ENCODE results near the gene COBLL1. TPM values are rescaled to one million over a fixed set of nuclear protein-coding genes. Genes with fewer than 3 reads are reported as not detected.

COBLL1 gene
- polyA plus RNA-seq, 3 donors from 2014 or later = 0.04 to 1.4 TPM; not detected in 1

DNA sequence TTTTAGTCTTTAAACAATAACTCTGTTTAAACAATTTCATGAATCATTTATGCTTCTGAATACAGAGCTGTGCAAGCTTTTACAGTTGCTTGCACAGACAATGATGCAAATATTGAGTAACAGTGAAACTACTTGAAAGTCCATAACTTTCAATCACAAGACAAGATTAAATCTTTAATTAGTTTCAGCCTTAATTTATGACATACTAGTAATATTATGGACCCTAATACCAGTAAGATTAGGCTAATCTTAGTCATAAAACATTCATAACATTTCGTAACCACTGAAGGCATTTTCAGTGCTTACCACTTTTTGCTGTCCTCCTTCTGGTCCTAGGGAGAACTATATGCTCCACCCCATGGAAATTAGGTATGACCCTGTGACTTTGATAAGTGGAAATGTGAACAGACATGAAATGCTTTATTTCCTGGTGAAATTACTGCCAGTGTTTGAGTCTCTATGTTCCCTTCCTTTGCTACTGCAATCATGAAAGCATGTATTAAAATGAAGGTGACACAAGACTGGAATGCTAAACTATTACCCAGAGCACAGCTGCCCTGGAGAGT, 1.8 kb upstream of the COBLL1 start:
- Mint-ChIP-seq H3K9me3 (peaks cover 0 to 2% (median 0%) of the 10 kb centered on the region in 6 donors), H3K27me3 (ENCODE audit: low read depth in 3 of 3) (peaks cover 6 to 12% (median 8%) of the 10 kb centered on the region in 3 donors), H3K4me1 (peaks cover 10 to 11% of the 10 kb centered on the region in 2 donors), H3K36me3 (no peaks in the 10 kb centered on the region), H3K27ac (no peak overlapping the region), H3K4me3 (no peak overlapping the region)
- DNase-seq = no peak

DNA sequence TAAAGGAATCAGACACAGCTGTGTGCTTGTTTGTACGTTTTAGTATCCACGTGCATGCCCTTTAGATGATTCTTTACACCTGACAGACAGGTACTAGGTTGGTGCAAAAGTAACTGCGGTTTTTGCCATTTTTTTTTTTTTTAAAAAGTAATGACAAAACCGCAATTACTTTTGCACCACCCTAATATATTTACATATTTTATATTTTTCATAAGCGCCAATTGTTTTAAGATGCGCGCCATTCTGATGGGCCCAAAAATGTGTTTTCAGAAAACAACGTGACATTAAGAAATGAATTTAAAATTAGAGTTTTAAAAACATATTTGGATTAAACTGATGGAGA, 972 bp upstream of the COBLL1 start:
- peaks cover 6 to 15% (median 10%) of the 10 kb centered on the region in 3 donors for H3K27me3 Mint-ChIP-seq (ENCODE audit: low read depth in 3 of 3)
- no peak overlapping the region for H3K4me3 Mint-ChIP-seq
- DNase-seq = no peak
- H3K36me3 Mint-ChIP-seq = no peaks in the 10 kb centered on the region
- peaks cover 10 to 11% of the 10 kb centered on the region in 2 donors for H3K4me1 Mint-ChIP-seq
- H3K27ac Mint-ChIP-seq = no peak overlapping the region
- peaks cover 0 to 6% (median 0%) of the 10 kb centered on the region in 6 donors for H3K9me3 Mint-ChIP-seq

DNA sequence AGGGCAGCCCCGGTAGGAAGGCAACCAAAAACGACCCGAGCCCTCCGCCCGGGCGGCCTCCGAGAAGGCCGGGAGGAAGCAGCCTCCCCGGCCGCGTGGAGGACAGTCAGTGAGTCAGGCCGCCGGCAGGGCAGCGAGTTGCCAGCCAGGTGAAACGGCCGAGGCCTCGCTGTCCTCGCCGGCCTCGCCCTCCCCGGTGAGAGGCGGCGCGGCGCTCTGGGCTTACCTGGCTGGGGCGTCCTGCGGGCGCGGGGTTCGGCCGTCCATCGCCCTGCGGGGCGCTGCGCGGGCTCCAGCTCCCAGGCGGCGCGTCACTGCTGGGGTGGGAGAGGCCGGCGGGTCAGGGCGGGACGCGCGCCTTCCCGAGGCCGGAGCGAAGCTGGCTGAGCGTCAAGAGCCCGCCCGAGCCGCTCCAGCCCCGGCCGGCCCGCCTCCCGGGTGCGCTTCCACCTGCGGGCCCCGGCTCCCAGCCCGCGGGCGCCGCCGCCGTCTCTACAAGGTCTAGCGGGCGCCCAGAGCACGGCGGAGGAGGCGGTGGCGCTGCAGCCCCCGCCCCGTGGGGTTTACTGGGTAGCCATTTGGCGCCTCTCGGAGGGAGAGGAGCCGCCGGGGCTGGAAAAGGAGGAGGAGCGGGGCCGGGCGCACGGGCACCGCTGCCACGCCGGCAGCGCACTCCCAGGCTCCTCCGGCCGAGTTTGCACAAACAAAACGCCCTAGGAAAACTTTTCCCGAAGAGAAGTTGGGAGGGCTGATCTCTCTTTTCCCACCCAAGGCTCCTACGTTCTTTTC, 499 bp downstream of the COBLL1 start:
- peaks cover 0 to 6% (median 0%) of the 10 kb centered on the region in 6 donors for H3K9me3 Mint-ChIP-seq
- H3K4me1 Mint-ChIP-seq = peaks cover 10 to 11% of the 10 kb centered on the region in 2 donors
- peak; percentile 20 to 32 (median 21) for DNase-seq
- peaks cover 6 to 15% (median 10%) of the 10 kb centered on the region in 3 donors for H3K27me3 Mint-ChIP-seq (ENCODE audit: low read depth in 3 of 3)
- peak overlapping the region; percentile 74 to 86 (median 79) for H3K4me3 Mint-ChIP-seq
- H3K27ac Mint-ChIP-seq = no peak overlapping the region
- H3K36me3 Mint-ChIP-seq = no peaks in the 10 kb centered on the region

DNA sequence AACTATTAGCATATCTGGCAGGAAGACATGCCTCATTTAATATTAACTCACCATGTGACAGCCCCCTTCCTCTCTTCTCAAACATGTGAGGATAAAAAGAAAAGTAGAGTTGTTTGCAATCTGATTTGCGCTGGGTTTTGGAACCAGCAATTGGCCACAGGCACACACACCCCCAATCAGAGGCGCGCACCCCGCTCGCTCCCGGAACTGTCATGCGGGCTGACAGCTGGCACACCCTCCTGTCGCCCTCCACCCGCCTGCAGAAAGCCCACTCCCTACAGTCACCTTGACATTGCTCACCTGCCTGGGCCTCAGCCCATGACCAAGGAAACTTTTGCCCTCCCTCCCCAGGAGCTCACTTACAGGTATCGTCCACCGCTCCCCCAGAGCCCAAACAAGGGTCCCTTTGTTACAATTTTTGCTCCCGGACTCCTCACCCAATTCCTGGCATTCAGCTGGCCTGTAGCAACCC, 1.1 kb downstream of the COBLL1 start:
- Mint-ChIP-seq H3K4me3 (peak overlapping the region; percentile 74 to 86 (median 79)), H3K4me1 (peaks cover 10 to 11% of the 10 kb centered on the region in 2 donors), H3K36me3 (no peaks in the 10 kb centered on the region), H3K27ac (no peak overlapping the region), H3K27me3 (ENCODE audit: low read depth in 3 of 3) (peaks cover 6 to 15% (median 10%) of the 10 kb centered on the region in 3 donors), H3K9me3 (peaks cover 0 to 5% (median 0%) of the 10 kb centered on the region in 6 donors)
- DNase-seq = peak in 1 of 3 donors; percentile 2

DNA sequence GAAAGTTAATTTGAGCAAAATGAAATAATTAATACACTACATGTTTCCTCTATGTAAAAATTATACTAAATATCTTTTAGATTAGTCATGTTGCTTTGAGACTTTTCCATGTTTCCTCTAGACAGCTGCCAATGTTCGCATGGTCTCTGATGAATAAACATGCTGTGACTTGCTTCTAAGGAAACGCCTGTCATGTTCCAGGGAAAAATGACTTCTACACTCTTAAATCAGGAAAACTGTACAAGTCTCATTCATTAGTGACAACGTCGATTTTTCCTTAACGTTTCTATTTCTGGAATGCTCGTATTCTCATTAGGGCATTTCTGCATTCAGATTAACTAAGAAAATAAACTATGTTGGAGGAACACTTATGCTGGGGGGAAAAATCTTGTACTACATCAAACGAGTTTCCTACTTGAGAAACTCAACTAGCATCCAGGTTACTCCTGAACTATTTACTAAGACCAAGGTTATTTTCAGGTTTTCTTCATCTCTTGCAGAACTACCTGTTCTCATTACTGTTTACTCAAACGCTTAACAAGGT, 1.6 kb downstream of the COBLL1 start:
- DNase-seq = no peak
- Mint-ChIP-seq H3K4me3 (peak overlapping the region; percentile 74 to 86 (median 79)), H3K9me3 (peaks cover 0 to 5% (median 0%) of the 10 kb centered on the region in 6 donors), H3K27ac (no peak overlapping the region), H3K27me3 (ENCODE audit: low read depth in 3 of 3) (peaks cover 9 to 15% (median 10%) of the 10 kb centered on the region in 3 donors), H3K4me1 (peaks cover 10 to 11% of the 10 kb centered on the region in 2 donors), H3K36me3 (no peaks in the 10 kb centered on the region)

DNA sequence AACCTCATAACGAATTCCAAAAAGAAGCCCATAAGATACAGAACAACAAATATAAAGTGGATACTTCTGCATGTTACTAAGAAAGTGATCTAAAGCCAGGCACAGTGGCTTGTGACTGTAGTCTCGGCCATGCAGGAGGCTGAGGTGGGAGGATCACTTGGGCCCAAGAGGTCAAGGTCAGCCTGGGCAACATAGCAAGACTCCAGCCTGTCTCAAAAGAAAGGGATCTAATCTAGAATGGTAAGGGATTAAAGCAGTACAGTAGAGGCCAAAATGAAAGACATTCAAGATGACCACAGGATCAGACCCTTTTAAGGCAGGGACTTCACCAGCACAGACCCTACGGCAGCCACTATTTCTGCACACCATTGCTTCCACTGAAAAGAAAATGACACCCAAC, 3.8 kb downstream of the COBLL1 start:
- H3K27me3 Mint-ChIP-seq (ENCODE audit: low read depth in 3 of 3) = peaks cover 9 to 11% (median 10%) of the 10 kb centered on the region in 3 donors
- no peak for DNase-seq
- peaks cover 10 to 11% of the 10 kb centered on the region in 2 donors for H3K4me1 Mint-ChIP-seq
- no peak overlapping the region for H3K4me3 Mint-ChIP-seq
- H3K27ac Mint-ChIP-seq = no peak overlapping the region
- H3K36me3 Mint-ChIP-seq = no peaks in the 10 kb centered on the region
- peaks cover 0 to 5% (median 0%) of the 10 kb centered on the region in 6 donors for H3K9me3 Mint-ChIP-seq

DNA sequence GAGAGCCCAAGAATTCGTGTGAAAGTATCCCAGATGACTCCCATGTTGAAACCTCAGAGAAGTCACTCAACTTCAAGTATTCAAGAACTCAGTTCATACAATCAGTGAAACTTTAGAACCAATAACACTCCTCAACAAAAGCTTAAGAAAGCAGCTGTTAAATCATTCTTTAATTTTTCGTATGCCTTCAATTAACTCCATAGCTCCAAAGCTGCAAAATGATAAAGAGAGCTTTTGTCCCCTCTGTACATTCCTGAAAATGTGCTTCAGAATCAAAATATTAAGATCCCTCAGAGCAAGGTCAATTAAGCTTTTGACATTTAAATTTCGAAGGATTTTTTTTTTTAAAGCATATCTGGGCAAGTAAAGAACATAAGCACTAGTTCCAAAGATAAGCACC, 4.7 kb downstream of the COBLL1 start:
- peaks cover 9 to 11% of the 10 kb centered on the region in 2 donors for H3K4me1 Mint-ChIP-seq
- H3K36me3 Mint-ChIP-seq = no peaks in the 10 kb centered on the region
- H3K9me3 Mint-ChIP-seq = peaks cover 0 to 5% (median 0%) of the 10 kb centered on the region in 6 donors
- H3K4me3 Mint-ChIP-seq = no peak overlapping the region
- no peak overlapping the region for H3K27ac Mint-ChIP-seq
- no peak for DNase-seq
- H3K27me3 Mint-ChIP-seq (ENCODE audit: low read depth in 3 of 3) = peaks cover 9 to 11% (median 10%) of the 10 kb centered on the region in 3 donors

DNA sequence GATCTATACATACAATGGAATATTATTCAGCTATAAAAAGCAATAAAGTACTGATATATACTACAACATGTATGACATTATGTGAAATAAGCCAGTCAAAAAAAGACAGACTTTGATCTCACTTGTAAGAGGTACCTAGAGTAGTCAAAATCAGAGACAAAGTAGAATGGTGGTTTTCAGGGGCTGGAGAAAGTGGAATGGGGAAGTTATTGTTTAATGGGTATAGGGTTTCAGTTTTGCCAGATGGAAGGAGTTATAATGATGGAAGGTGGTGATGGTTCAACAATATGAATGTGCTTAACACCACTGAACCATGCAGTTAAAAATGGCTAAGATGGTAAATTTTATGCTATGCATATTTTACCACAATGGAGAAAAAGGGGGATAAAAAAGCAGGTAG, 6.3 kb downstream of the COBLL1 start:
- peaks cover 3 to 6% of the 10 kb centered on the region in 2 donors for H3K4me1 Mint-ChIP-seq
- no peak for DNase-seq
- H3K27ac Mint-ChIP-seq = no peak overlapping the region
- no peaks in the 10 kb centered on the region for H3K36me3 Mint-ChIP-seq
- H3K4me3 Mint-ChIP-seq = no peak overlapping the region
- peaks cover 0 to 5% (median 0%) of the 10 kb centered on the region in 6 donors for H3K9me3 Mint-ChIP-seq
- peaks cover 4 to 9% (median 6%) of the 10 kb centered on the region in 3 donors for H3K27me3 Mint-ChIP-seq (ENCODE audit: low read depth in 3 of 3)

DNA sequence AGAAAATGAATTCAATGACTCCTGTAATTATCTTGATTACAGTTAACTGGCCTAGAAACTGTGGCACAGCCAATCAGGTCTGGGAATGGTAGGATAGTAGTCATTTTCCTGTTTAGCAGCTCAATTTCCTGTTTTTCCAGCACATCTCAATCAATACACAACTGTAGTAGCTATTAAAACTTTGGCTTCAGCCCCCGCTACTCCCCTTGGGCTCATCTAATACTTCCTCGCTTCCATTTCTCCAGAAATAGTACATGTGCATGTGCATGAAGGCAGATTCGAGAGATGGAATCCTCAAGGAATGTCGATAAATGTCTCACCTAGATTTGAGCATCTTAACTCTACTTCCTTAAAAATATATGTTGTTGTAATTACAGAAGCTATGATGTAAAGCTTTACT, 9.7 kb downstream of the COBLL1 start:
- H3K4me3 Mint-ChIP-seq = no peak overlapping the region
- DNase-seq = no peak
- H3K27me3 Mint-ChIP-seq (ENCODE audit: low read depth in 3 of 3) = peaks cover 0 to 3% (median 0%) of the 10 kb centered on the region in 3 donors
- no peaks in the 10 kb centered on the region for H3K36me3 Mint-ChIP-seq
- H3K9me3 Mint-ChIP-seq = no peaks in the 10 kb centered on the region
- no peak overlapping the region for H3K27ac Mint-ChIP-seq
- no peaks in the 10 kb centered on the region for H3K4me1 Mint-ChIP-seq

DNA sequence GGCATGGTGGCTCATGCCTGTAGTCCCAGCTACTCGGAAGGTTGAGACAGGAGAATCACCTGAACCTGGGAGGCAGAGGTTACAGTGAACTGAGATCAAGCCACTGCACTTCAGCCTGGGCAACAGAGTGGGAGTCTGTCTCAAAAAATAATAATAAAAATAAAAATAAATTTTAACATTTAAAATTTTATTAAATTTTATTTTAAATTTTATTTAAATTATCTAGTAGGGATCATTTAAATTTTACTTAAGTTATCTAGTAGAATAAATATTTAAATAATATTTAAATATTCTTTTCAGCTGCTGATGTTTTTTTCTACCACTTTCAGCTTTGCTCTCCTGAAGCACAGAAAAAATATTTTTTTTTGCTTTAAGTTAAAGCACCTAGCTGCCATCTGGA, 10.4 kb downstream of the COBLL1 start:
- Mint-ChIP-seq H3K36me3 (no peaks in the 10 kb centered on the region), H3K9me3 (no peaks in the 10 kb centered on the region), H3K27ac (no peak overlapping the region), H3K4me1 (no peaks in the 10 kb centered on the region), H3K4me3 (no peak overlapping the region), H3K27me3 (ENCODE audit: low read depth in 3 of 3) (peaks cover 0 to 3% (median 3%) of the 10 kb centered on the region in 3 donors)
- no peak for DNase-seq

DNA sequence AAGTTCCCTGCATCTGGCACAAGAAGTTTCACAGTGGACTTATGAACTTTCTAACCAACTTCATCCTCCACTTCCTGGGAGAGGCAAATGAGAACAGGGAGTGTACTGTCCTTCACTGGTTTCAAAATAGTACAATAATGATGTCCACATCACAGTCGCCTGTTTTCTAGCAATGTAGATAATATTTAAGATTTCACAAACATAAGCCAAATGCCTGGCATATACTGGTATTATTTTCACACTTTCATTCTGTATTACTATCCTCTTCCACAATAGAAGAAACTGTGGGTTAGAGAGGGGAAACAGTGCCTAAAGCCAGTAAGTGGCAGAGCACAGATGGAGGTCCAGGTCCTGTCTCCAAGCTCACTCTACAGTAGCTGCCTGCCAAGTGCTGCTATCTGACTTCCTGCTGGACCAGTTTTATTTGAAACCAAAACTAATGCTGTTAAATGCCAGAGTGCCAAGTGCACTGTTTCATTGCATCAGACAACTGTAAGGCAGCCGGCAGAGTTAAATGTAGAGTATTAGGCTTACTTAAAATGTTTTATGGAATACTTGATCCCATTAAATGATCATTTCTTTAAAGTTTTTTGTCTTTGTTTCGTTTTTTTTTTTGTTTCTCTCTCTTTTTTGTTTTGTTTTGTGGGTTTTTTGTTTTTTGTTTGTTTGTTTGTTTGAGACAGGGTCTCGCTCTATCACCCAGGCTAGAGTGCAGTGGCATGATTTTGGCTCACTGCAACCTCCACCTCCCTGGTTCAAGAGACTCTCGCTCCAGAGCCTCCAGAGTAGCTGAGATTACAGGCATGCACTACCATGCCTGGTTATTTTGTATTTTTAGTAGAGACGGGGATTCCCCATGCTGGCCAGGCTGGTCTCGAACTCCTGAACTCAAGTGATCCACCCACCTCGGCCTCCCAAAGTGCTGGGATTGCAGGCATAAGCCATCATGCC, 15.1 kb downstream of the COBLL1 start:
- H3K4me3 Mint-ChIP-seq = no peak overlapping the region
- H3K36me3 Mint-ChIP-seq = no peaks in the 10 kb centered on the region
- no peaks in the 10 kb centered on the region for H3K4me1 Mint-ChIP-seq
- no peak overlapping the region for H3K27ac Mint-ChIP-seq
- peaks cover 0 to 3% (median 3%) of the 10 kb centered on the region in 3 donors for H3K27me3 Mint-ChIP-seq (ENCODE audit: low read depth in 3 of 3)
- DNase-seq = no peak
- H3K9me3 Mint-ChIP-seq = peaks cover 0 to 2% (median 0%) of the 10 kb centered on the region in 6 donors

DNA sequence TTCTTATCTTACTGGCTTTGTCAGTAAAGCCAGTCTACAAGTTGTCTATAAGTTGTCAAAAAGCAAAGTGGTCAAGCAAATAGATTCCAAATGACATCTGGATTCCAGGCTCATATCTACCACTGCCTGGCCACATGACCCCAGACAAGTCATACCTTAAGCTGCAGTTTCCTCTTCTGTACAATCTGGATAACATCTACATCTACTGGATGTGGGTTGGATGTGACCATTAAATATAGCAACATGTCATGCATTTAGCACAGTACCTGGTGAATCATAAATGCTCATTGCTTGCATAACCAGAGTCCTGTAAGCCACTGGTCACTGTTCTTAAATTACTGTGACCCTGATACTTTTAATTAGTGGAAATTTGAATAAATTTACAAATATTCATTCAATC, 16.8 kb downstream of the COBLL1 start:
- no peak for DNase-seq
- Mint-ChIP-seq H3K36me3 (no peaks in the 10 kb centered on the region), H3K4me3 (no peak overlapping the region), H3K9me3 (peaks cover 0 to 2% (median 0%) of the 10 kb centered on the region in 6 donors), H3K27me3 (ENCODE audit: low read depth in 3 of 3) (peaks cover 0 to 3% (median 3%) of the 10 kb centered on the region in 3 donors), H3K27ac (no peak overlapping the region), H3K4me1 (no peaks in the 10 kb centered on the region)

DNA sequence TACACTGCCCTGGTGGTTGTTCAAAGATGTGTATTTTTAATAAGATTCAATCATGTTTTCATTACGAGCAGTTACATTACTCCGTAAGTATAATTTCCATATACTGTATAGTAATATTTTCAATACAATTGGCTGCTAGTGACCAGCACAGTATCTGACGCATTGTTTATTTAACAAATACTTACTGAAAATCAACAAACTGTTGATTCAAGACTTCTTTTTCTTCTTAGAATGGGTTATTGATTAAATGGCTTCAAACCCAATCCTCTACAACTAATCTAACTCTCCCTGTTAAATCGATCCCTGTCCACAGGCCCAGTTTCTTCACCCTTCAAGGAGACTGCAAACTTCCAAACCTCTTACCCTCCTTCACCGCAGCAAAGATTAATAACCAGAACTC, 18.5 kb downstream of the COBLL1 start:
- H3K27me3 Mint-ChIP-seq (ENCODE audit: low read depth in 3 of 3) = peaks cover 0 to 3% (median 3%) of the 10 kb centered on the region in 3 donors
- peaks cover 0 to 2% (median 0%) of the 10 kb centered on the region in 6 donors for H3K9me3 Mint-ChIP-seq
- no peaks in the 10 kb centered on the region for H3K4me1 Mint-ChIP-seq
- H3K4me3 Mint-ChIP-seq = no peak overlapping the region
- no peak overlapping the region for H3K27ac Mint-ChIP-seq
- no peak for DNase-seq
- H3K36me3 Mint-ChIP-seq = no peaks in the 10 kb centered on the region

Measured in immature natural killer cell (primary cell).